PFSK-1 (cell line): ENCODE measurements around the gene DGKB.

Experiments used
- POLR2AphosphoS5 ChIP-seq: IDR thresholded peaks from 2 replicates; pipeline ENCODE4 v1.6.1; 2012; ENCODE audit warnings: low read depth, mild to moderate bottlenecking, control low read depth, low read length, moderate library complexity
- SIN3A ChIP-seq: IDR thresholded peaks from 2 replicates; pipeline ENCODE4 v1.6.1; 2012; ENCODE audit warnings: mild to moderate bottlenecking, low read length, moderate library complexity, borderline replicate concordance; ENCODE audit not compliant: insufficient read depth

DNA sequence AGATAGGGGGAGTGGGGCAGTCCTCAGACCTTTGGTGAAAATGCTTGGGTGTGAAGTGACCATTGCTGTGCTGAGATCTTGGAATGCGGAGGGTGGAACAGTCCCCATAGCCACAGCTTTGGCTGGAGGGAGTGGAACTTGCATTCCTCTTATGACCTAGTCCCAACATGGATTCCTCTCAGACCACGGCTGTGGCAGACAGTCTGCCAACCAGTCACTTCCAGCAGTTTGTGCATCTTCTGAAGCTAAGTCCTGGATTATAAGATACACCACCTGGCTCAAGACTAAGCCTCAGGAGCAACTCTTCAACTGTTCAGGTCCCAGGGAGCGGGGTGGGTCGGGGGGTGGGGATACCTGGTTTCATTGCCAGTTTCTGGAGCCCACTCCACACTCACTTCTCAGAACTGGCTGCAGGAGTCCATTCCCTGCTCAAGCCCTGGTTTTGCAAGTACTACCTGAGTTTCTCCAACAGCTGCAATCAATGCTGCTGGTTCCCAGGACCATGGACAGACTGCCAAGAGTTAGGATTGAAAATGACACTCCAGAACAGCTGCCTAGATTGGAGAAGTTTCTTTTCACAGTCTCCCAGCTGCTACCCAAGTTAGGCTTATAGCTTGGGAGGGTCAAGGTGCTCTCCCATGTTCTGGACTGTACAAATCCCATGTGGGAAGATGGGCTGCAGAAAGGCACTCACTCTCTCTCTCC lies 29.1 kb upstream of the DGKB start:
- no peak for TF ChIP-seq POLR2AphosphoS5
- TF ChIP-seq SIN3A = no peak
